ENCODE results near the gene FBXO31.

DNA sequence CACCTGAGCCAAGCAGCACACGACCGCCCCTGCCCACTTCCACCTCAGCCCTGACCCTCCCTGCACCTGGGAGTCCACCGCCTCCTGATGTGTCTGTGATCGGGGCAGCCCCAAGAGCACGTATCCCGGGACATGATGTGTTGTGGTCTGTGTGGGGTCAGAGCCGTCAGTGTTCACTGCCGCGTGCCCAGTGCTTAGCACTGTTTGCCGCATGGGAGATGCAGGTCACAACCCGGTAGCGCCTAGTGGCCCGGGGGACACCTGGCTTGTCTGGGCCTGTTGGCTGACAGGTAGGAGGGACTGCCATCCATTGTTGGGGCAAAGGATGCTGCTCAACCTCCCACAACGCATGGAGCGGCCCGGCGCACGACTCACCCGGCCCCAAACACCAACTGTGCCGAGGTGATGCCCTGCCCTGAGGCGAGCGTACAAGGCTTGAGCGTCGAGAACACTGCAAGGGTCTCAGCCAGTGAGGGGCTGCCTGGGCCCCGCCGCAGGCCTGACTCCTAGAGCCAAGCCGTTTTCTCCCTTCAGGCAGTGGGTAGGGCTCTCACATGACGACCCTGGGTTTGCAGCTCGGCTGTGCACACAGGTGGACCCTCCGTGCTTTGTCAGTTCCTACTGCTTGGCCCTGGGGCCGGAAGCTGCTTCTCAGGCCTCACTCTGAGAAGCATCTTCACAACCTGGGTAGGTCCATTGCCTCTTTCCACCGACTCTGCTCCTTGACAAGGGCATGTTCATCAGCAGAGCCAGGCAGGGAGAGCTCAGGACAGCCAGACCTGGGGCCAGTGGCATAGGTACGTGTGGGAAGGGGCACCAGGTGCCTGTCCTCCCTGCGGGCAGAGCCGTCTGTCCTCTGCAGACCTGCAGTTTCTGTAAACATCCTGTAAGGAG lies 60.5 kb downstream of the FBXO31 start:
- TF ChIP-seq, protein P1, sequence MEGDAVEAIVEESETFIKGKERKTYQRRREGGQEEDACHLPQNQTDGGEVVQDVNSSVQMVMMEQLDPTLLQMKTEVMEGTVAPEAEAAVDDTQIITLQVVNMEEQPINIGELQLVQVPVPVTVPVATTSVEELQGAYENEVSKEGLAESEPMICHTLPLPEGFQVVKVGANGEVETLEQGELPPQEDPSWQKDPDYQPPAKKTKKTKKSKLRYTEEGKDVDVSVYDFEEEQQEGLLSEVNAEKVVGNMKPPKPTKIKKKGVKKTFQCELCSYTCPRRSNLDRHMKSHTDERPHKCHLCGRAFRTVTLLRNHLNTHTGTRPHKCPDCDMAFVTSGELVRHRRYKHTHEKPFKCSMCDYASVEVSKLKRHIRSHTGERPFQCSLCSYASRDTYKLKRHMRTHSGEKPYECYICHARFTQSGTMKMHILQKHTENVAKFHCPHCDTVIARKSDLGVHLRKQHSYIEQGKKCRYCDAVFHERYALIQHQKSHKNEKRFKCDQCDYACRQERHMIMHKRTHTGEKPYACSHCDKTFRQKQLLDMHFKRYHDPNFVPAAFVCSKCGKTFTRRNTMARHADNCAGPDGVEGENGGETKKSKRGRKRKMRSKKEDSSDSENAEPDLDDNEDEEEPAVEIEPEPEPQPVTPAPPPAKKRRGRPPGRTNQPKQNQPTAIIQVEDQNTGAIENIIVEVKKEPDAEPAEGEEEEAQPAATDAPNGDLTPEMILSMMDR (IDR thresholded peaks at IDR 0.05; ENCODE audit: low read length): no peak
- TF ChIP-seq EZH2 (optimal IDR thresholded peaks at IDR 0.05; ENCODE audit: low read depth, low read length) (no peak), EZH2phosphoT487 (IDR thresholded peaks at IDR 0.05; ENCODE audit: low read length) (no peak)

Data from MM.1S (cell line).